CD4-positive, alpha-beta T cell (primary cell): ENCODE data around the gene SLC35A5. TPM values are rescaled to one million over a fixed set of nuclear protein-coding genes. Genes with fewer than 3 reads are reported as not detected.
"Not testable (repeated sequence)": the region's sequence is repeated elsewhere in the genome, so short reads cannot be mapped to it uniquely, and the experiment has no call there.

ENCODE experiments used
- ATAC-seq: fragments of 200-7000 bp; cut with Tn5 transposase; one replicate; pipeline ENCODE4 v1.10.0; 2022; ENCODE audit warnings: mild to moderate bottlenecking; ENCODE audit not compliant: poor library complexity
- CTCF ChIA-PET: fragments of 350-600 bp; sonication (Branson Sonifier 250); formaldehyde crosslinking; loops from one replicate; lab custom pipeline; 2021; ENCODE audit warnings: antibody characterized with exemption, inconsistent platforms; lab: Charles Lee
- POLR2A ChIA-PET: fragments of 350-600 bp; sonication (Branson Sonifier 250); formaldehyde crosslinking; loops from one replicate; lab custom pipeline; 2021; ENCODE audit warnings: antibody characterized with exemption, inconsistent platforms; lab: Charles Lee
- DNase-seq, 14 experiments: peaks; one replicate each; pipeline ENCODE4 v3.0.0-alpha.2; 2013 to 2020; ENCODE audit warnings: mixed read lengths in 2 of 14
- H3K27ac ChIP-seq, 2 donors: one replicate each; pipeline versions ENCODE4 v1.5.1 to v1.7.0; 2013; ENCODE audit warnings: low read length in 2 of 2, low read depth in 1 of 2, mild to moderate bottlenecking in 1 of 2
- H3K27me3 ChIP-seq, 2 experiments: 1 replicate in 1 of 2; 2 replicates in 1 of 2; pipeline versions ENCODE4 v1.6.1 to v1.7.0; 2013; ENCODE audit warnings: low read length in 2 of 2, control low read depth in 1 of 2, mild to moderate bottlenecking in 1 of 2, moderate library complexity in 1 of 2; ENCODE audit not compliant: insufficient read depth in 2 of 2, control insufficient read depth in 1 of 2
- H3K36me3 ChIP-seq: one replicate; pipeline ENCODE4 v1.6.1; 2013; ENCODE audit warnings: low read length, control low read depth; ENCODE audit not compliant: insufficient read depth
- H3K4me1 ChIP-seq: one replicate; pipeline ENCODE4 v1.6.1; 2013; ENCODE audit warnings: low read length, control low read depth; ENCODE audit not compliant: insufficient read depth
- H3K4me3 ChIP-seq: one replicate; pipeline ENCODE4 v1.5.1; 2013; ENCODE audit warnings: mild to moderate bottlenecking, low read length, moderate library complexity
- H3K9me3 ChIP-seq, 2 experiments: 1 replicate in 1 of 2; 2 replicates in 1 of 2; pipeline versions ENCODE4 v1.6.1 to v1.7.0; 2013; ENCODE audit warnings: low read length in 2 of 2, mild to moderate bottlenecking in 2 of 2, control low read depth in 1 of 2, moderate library complexity in 1 of 2; ENCODE audit not compliant: control insufficient read depth in 1 of 2, insufficient read depth in 1 of 2
- H3K27ac Mint-ChIP-seq: one replicate; pipeline ENCODE4 v1.8.0; 2020; ENCODE audit warnings: mixed read lengths
- H3K27me3 Mint-ChIP-seq: one replicate; pipeline ENCODE4 v1.8.0; 2021; ENCODE audit warnings: mixed read lengths
- H3K36me3 Mint-ChIP-seq: one replicate; pipeline ENCODE4 v1.8.0; 2021; ENCODE audit warnings: low read depth, mixed read lengths
- H3K4me1 Mint-ChIP-seq: one replicate; pipeline ENCODE4 v1.8.0; 2021; ENCODE audit warnings: low read depth, mixed read lengths
- H3K4me3 Mint-ChIP-seq: one replicate; pipeline ENCODE4 v1.8.0; 2020; ENCODE audit warnings: mild to moderate bottlenecking, mixed read lengths
- H3K9me3 Mint-ChIP-seq: one replicate; pipeline ENCODE4 v1.8.0; 2020; ENCODE audit warnings: mixed read lengths
- CTCF ChIP-seq: fragments of 200-600 bp; IDR thresholded peaks from one replicate; pipeline ENCODE4 v1.8.0; 2022; ENCODE audit warnings: antibody characterized with exemption, mild to moderate bottlenecking
- intact Hi-C, 2 experiments: fragments of 100-400 bp; cut with DNase I in 1 of 2; cut with micrococcal nuclease in 1 of 2; formaldehyde crosslinking; loops; one replicate each; pipeline versions ENCODE4 v1.15.1 to v1.9.0; 2023 to 2025; cut with DNase I, micrococcal nuclease
- total RNA-seq, 174 experiments: library from RNA in 2 of 174; stranded (reverse) in 2 of 174; gene quantifications; one replicate each; pipeline ENCODE4 v1.2.3 and lab custom pipeline; 2021 to 2026

Gene SLC35A5
- total RNA-seq, 2 experiments from 2014 or later, result 4.6 to 7.3 TPM

GRCh38 chr3:112514527-112515128, 47.2 kb upstream of the SLC35A5 start:
- no peak overlapping the region for H3K4me3 Mint-ChIP-seq
- no peak for ATAC-seq
- H3K9me3 Mint-ChIP-seq, result peaks cover 2% of the 10 kb centered on the region
- Histone ChIP-seq H3K36me3 (no peaks in the 10 kb centered on the region), H3K9me3 (peaks cover 0 to 5% of the 10 kb centered on the region in 2 experiments), H3K27ac (no peak overlapping the region), H3K27me3 (no peaks in the 10 kb centered on the region), H3K4me3 (no peak overlapping the region), H3K4me1 (no peaks in the 10 kb centered on the region)
- H3K27me3 Mint-ChIP-seq, result no peaks in the 10 kb centered on the region
- no peaks in the 10 kb centered on the region for H3K36me3 Mint-ChIP-seq
- ChIA-PET CTCF (no interaction called here), POLR2A (no interaction called here)
- intact Hi-C loops, result no loop called here
- peaks cover 20% of the 10 kb centered on the region for H3K4me1 Mint-ChIP-seq
- no peak for TF ChIP-seq CTCF
- peak in 1 of 14 experiments; percentile 47 for DNase-seq
- no peak overlapping the region for H3K27ac Mint-ChIP-seq

- not testable (repeated sequence) for H3K9me3 Mint-ChIP-seq, H3K27me3 Mint-ChIP-seq, H3K27me3 ChIP-seq, H3K4me3 Mint-ChIP-seq, H3K36me3 Mint-ChIP-seq, H3K27ac ChIP-seq, H3K4me1 ChIP-seq, H3K4me3 ChIP-seq, H3K36me3 ChIP-seq, H3K9me3 ChIP-seq, H3K27ac Mint-ChIP-seq
- POLR2A ChIA-PET, result interaction anchor here (0.9 to 1.1 kb wide), 3 partner anchors 20 to 225 kb away, joined by 3 to 4 read pairs (median 3); partner anchors contain the start of genes BTLA and SLC9C1
- ATAC-seq (peak; percentile 25), DNase-seq (peak in 2 of 14 experiments; percentile 27 to 43)
- CTCF ChIA-PET, result interaction anchor here (1.1 to 2.2 kb wide), 3 partner anchors 380 to 407 kb away, joined by 4 to 6 read pairs (median 4); no protein-coding TSS in a partner anchor
- intact Hi-C loops, result loop anchor here (1.0 to 2.0 kb wide), 5 partner anchors 20 to 408 kb away; partner anchors contain the start of gene BTLA (in 1 of the 2)
- peaks cover 20% of the 10 kb centered on the region for H3K4me1 Mint-ChIP-seq
Observed at GRCh38 chr3:112518970-112519369, 42.9 kb upstream of the SLC35A5 start.

DNA sequence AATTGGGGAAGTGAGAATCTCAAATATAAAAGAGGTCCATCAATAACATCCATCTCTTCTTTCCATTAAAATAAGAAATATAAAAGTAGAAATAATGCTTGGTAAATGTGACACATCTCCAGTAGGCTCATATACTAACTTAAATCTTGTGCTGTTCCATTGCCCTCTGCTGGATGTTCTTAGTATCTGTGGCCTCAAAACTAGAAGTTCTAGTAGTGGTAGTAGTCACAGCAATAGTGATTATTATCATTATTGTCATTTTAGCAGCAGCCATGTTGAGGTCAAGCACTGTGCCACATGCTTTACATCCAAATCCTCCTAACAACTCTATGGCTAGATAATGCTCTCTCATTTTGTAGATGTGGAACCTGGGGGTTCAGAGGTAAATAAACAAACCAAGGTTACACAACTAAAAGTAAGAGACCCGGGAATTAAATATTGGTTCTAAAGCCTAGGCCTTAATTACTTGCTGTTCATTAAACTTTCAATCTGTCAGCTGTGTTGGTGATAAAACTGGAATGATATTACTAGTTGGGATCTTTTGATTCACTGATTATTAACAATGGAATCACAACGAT, 42.3 kb upstream of the SLC35A5 start:
- Histone ChIP-seq H3K27ac (no peak overlapping the region), H3K4me3 (no peak overlapping the region), H3K4me1 (no peaks in the 10 kb centered on the region), H3K36me3 (no peaks in the 10 kb centered on the region), H3K27me3 (no peaks in the 10 kb centered on the region), H3K9me3 (no peaks in the 10 kb centered on the region)
- POLR2A ChIA-PET, result interaction anchor here (0.9 to 1.0 kb wide), 2 partner anchors 55 to 225 kb away, joined by 3 read pairs; partner anchors contain the start of gene SLC9C1
- peak; percentile 74 for TF ChIP-seq CTCF
- H3K4me1 Mint-ChIP-seq, result peaks cover 20% of the 10 kb centered on the region
- DNase-seq, result peak in 5 of 14 experiments; percentile 26 to 81 (median 75)
- no peaks in the 10 kb centered on the region for H3K9me3 Mint-ChIP-seq
- peaks cover 5% of the 10 kb centered on the region for H3K36me3 Mint-ChIP-seq
- CTCF ChIA-PET, result interaction anchor here (1.0 to 2.2 kb wide), 3 partner anchors 226 to 408 kb away, joined by 3 to 8 read pairs (median 6); no protein-coding TSS in a partner anchor
- no peaks in the 10 kb centered on the region for H3K27me3 Mint-ChIP-seq
- peak; percentile 97 for ATAC-seq
- intact Hi-C loops, result loop anchor here (1.0 to 2.0 kb wide), 7 partner anchors 21 to 408 kb away; partner anchors contain the start of genes BTLA (in 1 of the 2) and SLC9C1 (in 1 of the 2)
- no peak overlapping the region for H3K4me3 Mint-ChIP-seq
- no peak overlapping the region for H3K27ac Mint-ChIP-seq

GRCh38 chr3:112524127-112524526, 37.7 kb upstream of the SLC35A5 start:
- peaks cover 31% of the 10 kb centered on the region for H3K36me3 Mint-ChIP-seq
- intact Hi-C loops, H3K9me3 Mint-ChIP-seq, H3K4me1 ChIP-seq, H3K27me3 Mint-ChIP-seq, H3K27ac ChIP-seq, H3K9me3 ChIP-seq, H3K27me3 ChIP-seq, H3K4me3 ChIP-seq, H3K27ac Mint-ChIP-seq, ATAC-seq, CTCF ChIA-PET, DNase-seq, POLR2A ChIA-PET, H3K4me3 Mint-ChIP-seq, H3K4me1 Mint-ChIP-seq: not testable (repeated sequence)
- H3K36me3 ChIP-seq, result peaks cover 26% of the 10 kb centered on the region
